Ecto neural progenitor cell (in vitro differentiated cells): ENCODE data around the gene BTBD1.
A peak's percentile ranks its signal among the peaks of the same experiment; 100 is the strongest.

ENCODE experiments used
- DNase-seq: peaks from one replicate; pipeline ENCODE4 v3.0.0-alpha.2; 2018; ENCODE audit warnings: low spot score

The BTBD1 gene

DNA sequence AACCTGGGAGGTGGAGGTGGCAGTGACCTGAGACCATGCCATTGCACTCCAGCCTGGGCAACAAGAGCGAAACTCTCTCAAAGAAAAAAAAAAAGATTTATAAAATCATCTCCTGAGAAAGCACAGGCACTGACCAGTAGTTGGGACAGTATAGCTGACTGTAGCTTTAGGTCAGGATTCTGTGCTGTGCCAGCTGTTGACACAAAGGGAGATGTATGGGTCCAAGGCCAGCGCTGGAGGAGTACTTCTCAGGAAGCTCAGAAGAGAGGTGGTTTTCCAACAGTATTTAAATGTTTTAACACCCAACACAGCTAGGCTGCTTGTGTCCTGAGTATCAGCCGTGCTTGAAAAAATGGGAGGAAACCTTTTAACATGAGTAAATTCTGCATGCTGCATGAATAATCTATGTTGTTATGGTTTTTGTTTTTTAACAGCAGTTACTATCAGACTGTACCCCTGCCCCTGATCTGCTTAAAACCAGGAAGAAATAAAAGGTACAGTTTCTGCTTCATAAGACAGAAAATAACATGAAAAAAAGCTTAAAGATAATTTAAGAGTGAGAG is 74.5 kb downstream of the BTBD1 start:
- DNase-seq: no peak

DNA sequence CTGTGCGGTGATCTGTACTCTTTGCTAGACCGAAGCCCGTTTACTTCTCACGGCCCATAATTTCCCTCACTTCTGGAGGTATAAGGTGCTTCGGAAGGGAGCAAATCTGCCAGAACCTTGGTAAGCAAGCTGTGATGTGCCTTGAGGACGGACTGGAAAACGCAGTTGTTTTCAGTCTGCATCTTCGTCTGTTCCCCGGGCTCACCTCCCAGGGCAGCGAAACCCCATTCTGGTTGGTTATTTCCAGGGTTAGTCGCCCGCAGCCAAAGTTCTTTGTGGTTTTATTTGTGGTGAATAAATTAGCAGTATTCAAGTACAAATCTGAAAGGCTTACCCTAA is 80.6 kb downstream of the BTBD1 start:
- DNase-seq: no peak

DNA sequence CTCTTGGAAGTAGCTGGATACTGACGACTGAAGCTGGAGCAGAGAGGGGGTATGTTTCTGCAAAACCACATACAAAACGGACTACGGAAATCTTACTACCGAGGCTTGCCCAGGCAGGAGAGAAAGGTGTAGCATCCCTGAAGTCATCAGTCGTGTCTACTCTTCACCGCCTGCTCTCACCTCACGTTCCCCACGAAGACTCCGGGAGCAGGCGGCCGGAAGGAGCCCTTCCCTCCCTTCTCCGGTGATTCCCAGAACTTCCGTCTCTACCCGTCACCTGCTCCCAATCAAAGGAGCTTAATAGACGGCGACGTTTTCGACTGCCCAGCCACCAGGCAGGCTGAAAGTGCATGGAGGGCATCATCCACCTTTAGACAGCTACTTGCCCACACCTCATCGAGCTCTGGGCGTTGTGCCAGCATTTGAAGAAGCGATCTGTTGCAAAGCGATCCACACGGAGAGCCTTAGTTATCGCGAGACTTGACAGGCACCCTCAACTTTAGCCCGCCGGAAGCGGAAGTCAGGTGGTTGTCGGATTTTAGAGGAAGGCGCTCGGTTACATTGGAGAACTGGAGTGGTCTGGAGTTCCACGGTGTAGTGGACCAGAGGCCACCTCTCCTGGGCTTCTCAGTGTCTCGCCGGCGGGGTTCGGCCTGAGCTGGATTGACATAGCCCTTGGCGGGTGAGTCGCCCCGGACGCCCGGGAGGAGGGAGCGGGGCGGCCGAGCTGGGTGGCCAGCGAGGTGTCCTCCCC is 81.2 kb downstream of the BTBD1 start, which contains the start of gene RAMAC:
TSS of gene RAMAC (plus strand) at position 523 of the 754 bp plus-strand sequence. CDS start 2,809 bp downstream, outside the sequence.
- DNase-seq: peak; percentile 90

DNA sequence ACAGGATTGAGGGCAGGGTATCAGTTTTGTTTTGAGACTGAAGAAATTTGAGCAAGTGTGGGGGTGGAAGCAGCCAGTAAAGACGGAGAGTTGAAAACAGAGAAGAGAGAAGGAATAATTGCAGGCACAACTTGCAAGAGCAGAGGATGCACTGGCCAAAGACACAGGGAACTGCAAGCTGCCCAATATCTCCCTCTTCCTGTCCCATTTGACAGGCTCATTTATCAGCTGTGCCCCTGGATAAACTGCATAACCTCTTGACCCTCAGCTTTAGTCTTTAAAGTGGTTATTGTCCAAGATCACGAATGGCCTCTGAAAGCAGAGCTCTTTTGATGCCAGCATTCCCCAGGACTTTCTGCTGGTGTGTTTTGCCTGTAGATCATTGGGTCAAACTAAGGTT is 86.1 kb downstream of the BTBD1 start:
- no peak for DNase-seq

DNA sequence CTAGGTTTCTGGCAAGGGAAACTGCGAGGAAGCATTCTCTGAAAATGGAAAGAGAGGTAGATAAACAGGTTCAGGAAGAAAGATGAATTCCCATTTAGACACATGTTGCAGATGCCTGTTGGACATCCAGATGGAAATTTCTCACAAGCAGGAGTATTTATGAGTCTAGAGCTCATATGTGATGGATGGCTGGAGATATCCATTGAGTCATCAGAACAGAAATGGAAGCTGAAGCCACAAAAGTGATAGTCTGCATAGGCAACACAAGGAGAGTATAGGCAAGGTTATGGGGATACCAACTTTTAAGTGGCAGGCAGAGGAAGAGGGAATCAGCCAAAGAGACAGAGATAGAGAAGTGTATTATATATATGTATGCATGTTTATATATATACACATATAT is 87.3 kb downstream of the BTBD1 start:
- no peak for DNase-seq

DNA sequence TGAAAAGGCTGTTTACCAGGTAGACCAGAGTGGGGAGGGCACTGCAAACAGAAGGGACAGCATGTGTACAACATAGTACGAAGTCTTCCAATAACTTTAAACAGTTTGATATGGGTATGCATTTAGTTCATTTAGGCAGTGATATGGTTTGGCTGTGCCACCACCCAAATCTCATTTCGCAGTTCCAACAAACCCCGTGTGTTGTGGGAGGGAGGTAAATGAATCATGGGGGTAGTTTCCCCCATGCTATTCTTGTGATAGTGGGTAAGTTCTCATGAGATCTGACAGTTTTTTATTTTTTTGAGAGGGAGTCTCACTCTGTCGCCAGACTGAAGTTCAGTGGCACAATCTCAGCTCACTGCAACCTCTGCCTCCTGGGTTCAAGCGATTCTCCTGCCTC is 88.6 kb downstream of the BTBD1 start:
- DNase-seq: no peak

DNA sequence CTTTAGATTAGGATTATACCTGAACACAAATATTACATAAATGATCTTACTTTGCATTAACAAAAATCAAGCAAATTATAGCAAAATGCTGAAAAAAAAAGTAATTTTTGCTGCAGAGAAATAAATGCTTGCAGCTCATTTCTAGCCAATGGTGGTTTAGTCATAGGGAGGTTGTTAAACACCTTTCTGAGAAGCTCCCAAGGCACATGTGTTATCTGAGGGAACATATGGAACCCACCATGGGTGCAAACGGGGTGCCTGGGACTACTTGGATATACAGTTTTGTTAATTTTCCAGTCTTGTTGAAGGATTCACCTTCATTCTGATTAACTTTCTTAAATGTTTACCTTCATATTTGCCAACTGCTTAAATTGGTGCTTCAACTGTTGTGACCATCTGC is 90.0 kb downstream of the BTBD1 start:
- DNase-seq: no peak

DNA sequence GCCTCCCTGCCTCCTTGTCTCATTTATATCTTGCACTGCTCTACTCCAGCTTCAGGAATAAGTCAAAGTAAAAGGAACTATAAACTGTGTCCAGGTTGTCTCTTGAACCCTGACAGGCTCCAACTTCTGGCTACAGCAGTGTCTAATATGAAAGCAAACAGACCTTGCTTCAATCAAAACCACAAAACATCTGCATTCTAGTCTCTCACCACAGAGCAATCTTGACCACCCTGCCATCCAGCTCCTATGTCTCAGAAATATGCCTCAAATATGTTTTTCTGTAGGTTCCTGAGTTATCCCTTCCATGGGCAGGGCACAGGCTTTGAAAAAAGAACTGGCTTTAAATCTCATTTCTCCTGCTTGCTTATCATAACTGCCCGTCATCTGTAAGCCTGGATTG is 94.1 kb downstream of the BTBD1 start:
- no peak for DNase-seq

DNA sequence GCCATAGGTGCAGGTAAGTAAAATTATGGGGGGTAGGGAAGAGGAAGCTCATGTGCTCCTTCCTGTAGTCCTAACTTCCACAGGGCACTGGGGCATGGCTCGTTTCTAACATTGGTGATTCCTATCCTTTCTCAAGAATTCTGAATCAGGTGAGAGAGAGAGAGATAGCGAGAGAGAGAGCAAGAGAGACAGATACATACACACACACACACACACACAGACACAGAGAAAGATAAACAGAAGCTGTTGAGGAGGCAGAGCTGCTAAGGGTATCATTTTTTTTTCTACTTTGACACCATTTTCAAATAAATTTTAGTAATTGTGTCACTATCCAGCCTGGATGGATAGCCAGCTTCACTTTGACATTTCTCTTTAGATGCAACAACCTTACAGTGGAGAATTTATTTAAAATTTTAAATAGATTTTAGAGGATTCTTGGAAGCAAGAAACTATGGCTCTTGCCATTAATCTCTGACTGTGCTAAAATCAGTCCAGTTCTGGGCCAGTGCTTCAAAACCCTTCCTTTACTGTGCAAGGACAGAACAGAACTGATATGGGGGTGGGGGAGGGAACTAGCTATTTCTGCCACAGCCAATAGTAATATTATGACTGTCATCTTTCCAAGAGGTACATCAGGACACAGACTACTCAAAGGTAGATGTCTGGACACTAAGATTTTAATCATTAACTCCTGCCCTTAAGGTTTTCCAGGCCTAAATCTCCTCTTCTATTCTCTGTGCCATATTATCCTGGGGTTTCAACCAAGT is 95.7 kb downstream of the BTBD1 start:
- DNase-seq: no peak

DNA sequence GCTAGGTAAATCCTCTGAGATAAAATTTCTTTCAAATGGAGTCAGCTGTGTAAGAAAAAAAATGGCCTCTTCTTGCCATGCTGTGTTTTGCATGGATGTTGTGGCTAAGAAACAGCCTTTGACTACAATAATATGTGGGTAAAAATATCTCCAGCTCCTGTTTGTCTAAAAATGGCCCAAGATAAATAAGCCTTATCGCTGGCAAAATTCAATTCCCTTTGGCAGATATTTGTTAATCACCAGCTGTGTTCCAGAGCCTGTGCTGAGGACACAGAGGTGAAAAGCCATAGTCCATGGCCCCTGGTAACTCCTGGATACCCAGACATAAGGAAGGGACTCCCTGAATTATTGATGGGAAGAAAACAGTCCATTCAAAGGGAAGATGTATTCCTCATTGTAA is 96.4 kb downstream of the BTBD1 start:
- no peak for DNase-seq

DNA sequence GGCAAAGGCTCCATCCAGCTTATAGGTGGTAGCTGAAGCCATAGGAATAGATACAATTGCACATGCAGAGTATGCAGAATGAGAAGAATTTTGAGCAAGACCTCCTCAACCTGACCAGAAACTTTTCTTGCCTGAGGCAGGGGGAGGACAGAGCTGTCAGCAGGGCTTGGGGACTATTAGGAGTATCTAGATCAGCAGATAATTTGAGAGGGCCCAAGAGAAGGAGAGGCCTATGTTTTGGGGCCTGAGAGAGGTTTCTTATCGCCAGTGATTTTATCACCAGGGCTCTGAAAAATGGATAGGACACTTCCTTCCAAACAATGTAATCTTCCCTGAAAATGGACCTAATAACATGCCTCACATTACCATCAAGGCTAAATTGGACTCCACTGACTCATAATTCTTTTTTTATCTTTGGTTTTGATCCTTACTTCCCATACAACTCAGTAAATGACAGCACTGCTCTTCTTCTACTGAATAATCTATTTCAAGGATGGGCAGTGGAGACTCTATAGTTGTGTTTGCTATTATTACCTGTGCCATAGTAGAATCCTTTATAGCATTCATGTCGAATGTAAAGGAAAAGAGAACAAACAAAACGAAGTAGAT is 96.9 kb downstream of the BTBD1 start:
- DNase-seq: no peak

DNA sequence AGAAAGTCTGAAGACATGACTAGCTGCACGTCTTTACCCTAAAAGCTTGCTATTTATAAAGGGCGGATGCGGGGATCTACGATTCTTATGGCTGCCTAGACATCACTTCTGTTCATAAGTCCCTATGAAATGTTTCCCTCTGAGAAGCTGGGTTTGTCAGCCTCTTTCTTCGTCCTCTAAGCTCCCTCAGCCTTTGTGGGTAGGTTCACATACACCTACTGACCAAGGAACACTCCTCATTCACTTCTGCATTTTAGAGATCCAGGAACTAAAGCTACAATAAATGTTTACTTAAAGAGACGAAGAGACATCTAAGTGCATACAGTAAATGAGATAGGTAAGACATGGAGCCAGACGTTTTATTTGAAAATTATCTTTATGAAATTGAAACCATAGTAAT is 97.7 kb downstream of the BTBD1 start:
- no peak for DNase-seq

DNA sequence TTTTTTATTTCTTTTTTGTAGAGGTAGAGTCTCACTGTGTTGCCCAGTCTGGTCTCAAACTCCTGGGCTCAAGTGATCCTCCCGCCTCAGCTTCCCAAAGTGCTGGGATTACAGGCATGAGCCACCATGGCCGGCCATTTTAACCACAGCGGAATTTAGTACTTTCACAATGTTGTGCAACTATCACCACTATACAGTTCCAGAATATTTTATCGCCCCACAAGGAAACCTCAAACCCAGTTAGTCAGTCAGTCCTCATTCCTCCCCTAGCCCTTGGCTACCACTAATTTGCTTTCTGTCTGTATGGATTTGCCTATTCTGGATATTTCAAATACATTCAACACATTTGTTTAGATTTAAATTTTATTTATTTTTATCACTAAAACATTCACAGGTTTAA is 99.0 kb downstream of the BTBD1 start:
- DNase-seq: no peak

DNA sequence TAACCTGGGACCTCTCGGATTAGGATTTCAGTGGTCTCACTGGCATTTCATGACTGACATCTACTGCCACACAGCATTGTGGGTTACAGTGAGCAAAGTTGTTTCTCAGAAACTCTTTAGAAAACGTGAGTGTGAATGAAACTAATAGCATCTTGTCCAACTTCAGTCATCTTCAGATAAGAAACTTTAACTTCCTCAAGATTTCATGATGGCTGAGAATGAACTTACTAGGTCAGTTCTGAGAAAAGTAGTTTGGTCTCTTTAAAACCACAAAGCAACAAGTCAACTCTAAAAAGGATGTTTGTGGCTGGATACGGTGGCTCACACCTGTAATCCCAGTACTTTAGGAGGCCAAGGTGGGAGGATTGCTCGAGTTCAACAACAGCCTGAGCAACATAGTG is 100.4 kb downstream of the BTBD1 start:
- no peak for DNase-seq
